ENCODE results near the gene CCDC57. TPM values are rescaled to one million over a fixed set of nuclear protein-coding genes. Genes with fewer than 3 reads are reported as not detected.
A peak's percentile ranks its signal among the peaks of the same experiment; 100 is the strongest.

The CCDC57 gene
- total RNA-seq, 2 experiments from 2014 or later = 129 to 135 TPM

DNA sequence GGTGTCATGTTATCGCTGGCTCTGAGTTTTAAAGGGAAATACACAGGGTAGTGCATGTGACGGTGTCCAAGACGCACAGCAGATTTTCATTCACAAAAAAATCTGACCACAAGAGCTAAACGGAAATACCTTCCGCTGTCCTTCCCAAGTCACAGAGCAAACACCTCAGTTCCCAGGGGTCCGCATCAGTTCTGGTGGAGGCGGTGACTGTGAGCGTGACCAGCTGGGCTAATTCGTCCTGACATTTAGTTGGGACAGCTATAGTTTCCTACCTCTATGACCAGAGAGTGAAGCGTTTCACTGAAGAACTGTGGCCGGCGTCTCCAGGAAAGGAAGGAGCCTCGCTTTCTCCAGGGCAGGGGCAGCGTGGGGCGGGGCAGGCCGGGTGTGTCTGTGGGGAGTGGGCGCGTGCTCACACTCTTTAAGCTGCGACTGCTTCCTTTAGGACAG lies 104.1 kb downstream of the CCDC57 start:
- Mint-ChIP-seq H3K4me1 (ENCODE audit: low read depth) (peaks cover 22% of the 10 kb centered on the region), H3K27ac (peak overlapping the region; percentile 77), H3K36me3 (ENCODE audit: low read depth) (peaks cover 14% of the 10 kb centered on the region), H3K4me3 (peak overlapping the region; percentile 54), H3K27me3 (no peaks in the 10 kb centered on the region), H3K9me3 (no peaks in the 10 kb centered on the region)
- no peak for DNase-seq
- intact Hi-C loops (cut with DNase I, micrococcal nuclease) = loop anchor here in 1 of 2 experiments (5.0 kb wide), 1 partner anchor 44 kb away; no protein-coding TSS in a partner anchor
- H3K27me3 ChIP-seq (ENCODE audit: control insufficient read depth in 1 of 2, insufficient read depth in 2 of 2, low read length in 2 of 2) = no peaks in the 10 kb centered on the region
- ATAC-seq (ENCODE audit: poor library complexity) = no peak
- no peak overlapping the region for H3K27ac ChIP-seq (ENCODE audit: low read depth in 1 of 2, low read length in 2 of 2)
- TF ChIP-seq, protein P1, sequence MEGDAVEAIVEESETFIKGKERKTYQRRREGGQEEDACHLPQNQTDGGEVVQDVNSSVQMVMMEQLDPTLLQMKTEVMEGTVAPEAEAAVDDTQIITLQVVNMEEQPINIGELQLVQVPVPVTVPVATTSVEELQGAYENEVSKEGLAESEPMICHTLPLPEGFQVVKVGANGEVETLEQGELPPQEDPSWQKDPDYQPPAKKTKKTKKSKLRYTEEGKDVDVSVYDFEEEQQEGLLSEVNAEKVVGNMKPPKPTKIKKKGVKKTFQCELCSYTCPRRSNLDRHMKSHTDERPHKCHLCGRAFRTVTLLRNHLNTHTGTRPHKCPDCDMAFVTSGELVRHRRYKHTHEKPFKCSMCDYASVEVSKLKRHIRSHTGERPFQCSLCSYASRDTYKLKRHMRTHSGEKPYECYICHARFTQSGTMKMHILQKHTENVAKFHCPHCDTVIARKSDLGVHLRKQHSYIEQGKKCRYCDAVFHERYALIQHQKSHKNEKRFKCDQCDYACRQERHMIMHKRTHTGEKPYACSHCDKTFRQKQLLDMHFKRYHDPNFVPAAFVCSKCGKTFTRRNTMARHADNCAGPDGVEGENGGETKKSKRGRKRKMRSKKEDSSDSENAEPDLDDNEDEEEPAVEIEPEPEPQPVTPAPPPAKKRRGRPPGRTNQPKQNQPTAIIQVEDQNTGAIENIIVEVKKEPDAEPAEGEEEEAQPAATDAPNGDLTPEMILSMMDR (IDR thresholded peaks at IDR 0.05) = no peak
- peaks cover 43% of the 10 kb centered on the region for H3K4me1 ChIP-seq (ENCODE audit: insufficient read depth, low read length)
- H3K4me3 ChIP-seq (ENCODE audit: low read length) = no peak overlapping the region
- peaks cover 4% of the 10 kb centered on the region for H3K36me3 ChIP-seq (ENCODE audit: insufficient read depth, low read length)
- no peaks in the 10 kb centered on the region for H3K9me3 ChIP-seq (ENCODE audit: control insufficient read depth in 1 of 2, insufficient read depth in 1 of 2, low read length in 2 of 2)
- ChIA-PET POLR2A (interaction anchor here (0.8 to 1.6 kb wide), 3 partner anchors 10 to 71 kb away, joined by 3 to 7 read pairs (median 4); partner anchors contain the start of genes DCXR and FASN), CTCF (interaction anchor here (1.2 to 3.5 kb wide), 2 partner anchors 18 to 78 kb away, joined by 3 to 12 read pairs; no protein-coding TSS in a partner anchor)

DNA sequence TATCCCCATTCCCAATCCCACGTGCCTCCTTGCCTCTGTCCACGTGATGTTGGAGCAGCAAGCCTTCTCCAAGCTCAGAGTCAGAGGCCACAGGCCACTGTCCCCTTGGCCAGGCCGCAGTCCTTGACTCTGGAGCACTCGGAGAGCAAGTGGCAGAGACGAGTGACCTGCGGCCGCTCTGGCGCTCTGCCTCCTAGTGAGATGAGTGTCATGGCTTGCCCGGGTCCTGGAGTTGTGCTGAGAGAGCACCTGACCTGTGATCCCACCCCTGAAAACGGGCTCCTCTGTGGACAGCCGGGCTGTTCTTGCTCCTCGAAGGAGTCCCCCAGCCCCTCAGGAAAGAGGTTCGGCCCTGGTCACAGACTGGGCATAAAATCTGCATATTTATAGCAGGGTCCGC lies 104.6 kb downstream of the CCDC57 start:
- DNase-seq (no peak), ATAC-seq (ENCODE audit: poor library complexity) (no peak)
- Mint-ChIP-seq H3K27ac (peak overlapping the region; percentile 77), H3K36me3 (ENCODE audit: low read depth) (peaks cover 12% of the 10 kb centered on the region), H3K4me1 (ENCODE audit: low read depth) (peaks cover 22% of the 10 kb centered on the region), H3K27me3 (no peaks in the 10 kb centered on the region), H3K9me3 (no peaks in the 10 kb centered on the region), H3K4me3 (no peak overlapping the region)
- TF ChIP-seq, protein P1 (IDR thresholded peaks at IDR 0.05) = no peak
- ChIA-PET POLR2A (interaction anchor here (0.8 to 1.6 kb wide), 2 partner anchors 10 to 71 kb away, joined by 4 to 7 read pairs; partner anchors contain the start of genes DCXR and FASN), CTCF (interaction anchor here (0.5 to 3.5 kb wide), 3 partner anchors 19 to 143 kb away, joined by 3 to 12 read pairs (median 4); no protein-coding TSS in a partner anchor)
- intact Hi-C loops (cut with DNase I, micrococcal nuclease) = loop anchor here in 1 of 2 experiments (5.0 kb wide), 1 partner anchor 44 kb away; no protein-coding TSS in a partner anchor
- no peak overlapping the region for H3K27ac ChIP-seq (ENCODE audit: low read depth in 1 of 2, low read length in 2 of 2)
- peaks cover 2% of the 10 kb centered on the region for H3K36me3 ChIP-seq (ENCODE audit: insufficient read depth, low read length)
- H3K9me3 ChIP-seq (ENCODE audit: control insufficient read depth in 1 of 2, insufficient read depth in 1 of 2, low read length in 2 of 2) = no peaks in the 10 kb centered on the region
- H3K4me3 ChIP-seq (ENCODE audit: low read length) = no peak overlapping the region
- H3K4me1 ChIP-seq (ENCODE audit: insufficient read depth, low read length) = peaks cover 43% of the 10 kb centered on the region
- H3K27me3 ChIP-seq (ENCODE audit: control insufficient read depth in 1 of 2, insufficient read depth in 2 of 2, low read length in 2 of 2) = no peaks in the 10 kb centered on the region

DNA sequence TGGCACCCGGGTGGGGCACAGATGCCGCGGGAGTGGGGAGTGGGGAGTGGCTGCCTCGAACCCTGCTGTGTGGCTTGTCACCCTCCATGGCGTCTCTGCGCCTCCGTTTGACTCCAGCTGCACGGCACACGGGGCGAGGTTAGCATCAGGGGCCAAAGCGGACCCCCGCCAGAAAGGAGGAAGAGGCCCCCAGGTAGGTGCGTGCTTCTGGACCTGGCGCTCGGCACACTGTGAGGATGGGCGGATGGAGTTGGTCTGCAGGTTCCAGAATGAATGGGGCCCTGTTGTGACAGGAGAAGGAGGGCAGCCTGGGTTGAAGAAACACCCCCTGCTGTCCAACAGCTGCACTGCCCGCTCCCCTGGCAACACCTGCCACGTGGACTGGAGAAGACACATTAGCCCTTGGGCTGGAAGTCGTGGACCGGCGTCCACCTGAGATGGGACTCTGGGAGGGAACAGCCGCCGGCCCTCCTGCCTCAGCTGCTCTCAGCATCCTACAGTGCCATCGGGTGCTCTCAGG lies 105.2 kb downstream of the CCDC57 start:
- ChIA-PET POLR2A (interaction anchor here (0.8 to 2.4 kb wide), 5 partner anchors 9 to 77 kb away, joined by 4 to 27 read pairs (median 8); partner anchors contain the start of genes DCXR, FASN and RAC3), CTCF (interaction anchor here (0.5 to 3.5 kb wide), 6 partner anchors 9 to 142 kb away, joined by 3 to 12 read pairs (median 5); partner anchors contain the start of gene FASN)
- peak overlapping the region; percentile 79 to 90 for H3K27ac ChIP-seq (ENCODE audit: low read depth in 1 of 2, low read length in 2 of 2)
- H3K4me3 ChIP-seq (ENCODE audit: low read length) = no peak overlapping the region
- DNase-seq (peak in 3 of 14 experiments; percentile 12 to 43 (median 34)), ATAC-seq (ENCODE audit: poor library complexity) (no peak)
- H3K27me3 Mint-ChIP-seq = no peaks in the 10 kb centered on the region
- H3K9me3 ChIP-seq (ENCODE audit: control insufficient read depth in 1 of 2, insufficient read depth in 1 of 2, low read length in 2 of 2) = no peaks in the 10 kb centered on the region
- H3K27ac Mint-ChIP-seq = peak overlapping the region; percentile 49
- no peaks in the 10 kb centered on the region for H3K27me3 ChIP-seq (ENCODE audit: control insufficient read depth in 1 of 2, insufficient read depth in 2 of 2, low read length in 2 of 2)
- no peaks in the 10 kb centered on the region for H3K9me3 Mint-ChIP-seq
- no peaks in the 10 kb centered on the region for H3K36me3 ChIP-seq (ENCODE audit: insufficient read depth, low read length)
- H3K4me1 ChIP-seq (ENCODE audit: insufficient read depth, low read length) = peaks cover 43% of the 10 kb centered on the region
- intact Hi-C loops (cut with DNase I, micrococcal nuclease) = loop anchor here in 1 of 2 experiments (5.0 kb wide), 1 partner anchor 45 kb away; no protein-coding TSS in a partner anchor
- peaks cover 8% of the 10 kb centered on the region for H3K36me3 Mint-ChIP-seq (ENCODE audit: low read depth)
- peaks cover 22% of the 10 kb centered on the region for H3K4me1 Mint-ChIP-seq (ENCODE audit: low read depth)
- no peak overlapping the region for H3K4me3 Mint-ChIP-seq
- TF ChIP-seq, protein P1 (IDR thresholded peaks at IDR 0.05) = no peak

All from CD4-positive, alpha-beta T cell (primary cell).